ENCODE measurements around the gene MAP4K4. TPM values are rescaled to one million over a fixed set of nuclear protein-coding genes. Genes with fewer than 3 reads are reported as not detected.

MAP4K4 gene
- total RNA-seq, 1 donor from 2014 or later, result 232 TPM

- CTCF ChIA-PET, result interaction anchor here (7.5 kb wide), 1 partner anchor 415 kb away, joined by 162 read pairs; no protein-coding TSS in a partner anchor
- no peak for DNase-seq
- H3K36me3 Mint-ChIP-seq (ENCODE audit: low read depth), result peaks cover 82% of the 10 kb centered on the region
- intact Hi-C loops (cut with micrococcal nuclease), result no loop called here
- TF ChIP-seq CTCF (IDR thresholded peaks at IDR 0.05), result no peak
- no peak overlapping the region for H3K27ac Mint-ChIP-seq
- POLR2A ChIA-PET, result interaction anchor here (0.7 kb wide), 1 partner anchor 25 kb away, joined by 3 read pairs; no protein-coding TSS in a partner anchor
- H3K9me3 Mint-ChIP-seq, result no peaks in the 10 kb centered on the region
- ATAC-seq (ENCODE audit: low read depth), result no peak
- H3K4me1 Mint-ChIP-seq, result peaks cover 23% of the 10 kb centered on the region
- H3K27me3 Mint-ChIP-seq, result no peaks in the 10 kb centered on the region
- H3K4me3 Mint-ChIP-seq, result no peak overlapping the region
These were observed 136.5 kb downstream of the MAP4K4 start for GRCh38 chr2:101833890-101834523.

GRCh38 chr2:101837354-101837753, 139.8 kb downstream of the MAP4K4 start:
- Mint-ChIP-seq H3K27ac (no peak overlapping the region), H3K27me3 (no peaks in the 10 kb centered on the region), H3K36me3 (ENCODE audit: low read depth) (peaks cover 86% of the 10 kb centered on the region), H3K4me1 (peaks cover 7% of the 10 kb centered on the region), H3K9me3 (no peaks in the 10 kb centered on the region), H3K4me3 (no peak overlapping the region)
- ChIA-PET POLR2A (no interaction called here), CTCF (no interaction called here)
- ATAC-seq (ENCODE audit: low read depth) (no peak), DNase-seq (no peak)
- no peak for TF ChIP-seq CTCF (IDR thresholded peaks at IDR 0.05)
- intact Hi-C loops (cut with micrococcal nuclease), result loop anchor here (2.0 kb wide), 1 partner anchor 15 kb away; no protein-coding TSS in a partner anchor

GRCh38 chr2:101841679-101842327, 144.3 kb downstream of the MAP4K4 start:
- Mint-ChIP-seq H3K27ac (no peak overlapping the region), H3K4me3 (no peak overlapping the region), H3K36me3 (ENCODE audit: low read depth) (peaks cover 99% of the 10 kb centered on the region), H3K27me3 (no peaks in the 10 kb centered on the region), H3K9me3 (no peaks in the 10 kb centered on the region), H3K4me1 (peaks cover 8% of the 10 kb centered on the region)
- no peak for TF ChIP-seq CTCF (IDR thresholded peaks at IDR 0.05)
- intact Hi-C loops (cut with micrococcal nuclease), result loop anchor here (5.0 kb wide), 1 partner anchor 35 kb away; no protein-coding TSS in a partner anchor
- DNase-seq, result no peak
- ChIA-PET CTCF (interaction anchor here (0.7 to 1.2 kb wide), 3 partner anchors 423 to 610 kb away, joined by 3 to 4 read pairs (median 3); no protein-coding TSS in a partner anchor), POLR2A (no interaction called here)
- ATAC-seq (ENCODE audit: low read depth), result no peak

GRCh38 chr2:101842471-101842870, 145.0 kb downstream of the MAP4K4 start:
- H3K27ac Mint-ChIP-seq, result no peak overlapping the region
- TF ChIP-seq CTCF (IDR thresholded peaks at IDR 0.05), result no peak
- H3K36me3 Mint-ChIP-seq (ENCODE audit: low read depth), result peaks cover 97% of the 10 kb centered on the region
- no peaks in the 10 kb centered on the region for H3K9me3 Mint-ChIP-seq
- no peak overlapping the region for H3K4me3 Mint-ChIP-seq
- DNase-seq (no peak), ATAC-seq (ENCODE audit: low read depth) (no peak)
- no peaks in the 10 kb centered on the region for H3K27me3 Mint-ChIP-seq
- ChIA-PET CTCF (no interaction called here), POLR2A (no interaction called here)
- intact Hi-C loops (cut with micrococcal nuclease), result loop anchor here (5.0 kb wide), 1 partner anchor 35 kb away; no protein-coding TSS in a partner anchor
- peaks cover 8% of the 10 kb centered on the region for H3K4me1 Mint-ChIP-seq

- Mint-ChIP-seq H3K9me3 (no peaks in the 10 kb centered on the region), H3K4me3 (no peak overlapping the region), H3K27ac (peak overlapping the region; percentile 2), H3K4me1 (peaks cover 8% of the 10 kb centered on the region), H3K36me3 (ENCODE audit: low read depth) (peaks cover 96% of the 10 kb centered on the region), H3K27me3 (no peaks in the 10 kb centered on the region)
- POLR2A ChIA-PET, result no interaction called here
- intact Hi-C loops (cut with micrococcal nuclease), result loop anchor here (5.0 kb wide), 1 partner anchor 34 kb away; no protein-coding TSS in a partner anchor
- CTCF ChIA-PET, result no interaction called here
- TF ChIP-seq CTCF (IDR thresholded peaks at IDR 0.05), result no peak
- DNase-seq (no peak), ATAC-seq (ENCODE audit: low read depth) (no peak)
These were observed 145.5 kb downstream of the MAP4K4 start for GRCh38 chr2:101843048-101843447.
